HG03196 (cell line): ENCODE results near the gene FBXL17.
"Not testable (repeated sequence)": the region's sequence is repeated elsewhere in the genome, so short reads cannot be mapped to it uniquely, and the experiment has no call there.

Source experiments
- ATAC-seq: cut with Tn5 transposase; IDR thresholded peaks from one replicate; pipeline ENCODE4 v1.9.1; 2021; ENCODE audit not compliant: unreplicated experiment

FBXL17 gene

GRCh38 chr5:108312258-108312657 is 69.6 kb downstream of the FBXL17 start:
- no peak for ATAC-seq

GRCh38 chr5:108311682-108312081 is 70.2 kb downstream of the FBXL17 start:
- ATAC-seq = no peak

GRCh38 chr5:108303611-108304010 is 78.3 kb downstream of the FBXL17 start:
- no peak for ATAC-seq

DNA sequence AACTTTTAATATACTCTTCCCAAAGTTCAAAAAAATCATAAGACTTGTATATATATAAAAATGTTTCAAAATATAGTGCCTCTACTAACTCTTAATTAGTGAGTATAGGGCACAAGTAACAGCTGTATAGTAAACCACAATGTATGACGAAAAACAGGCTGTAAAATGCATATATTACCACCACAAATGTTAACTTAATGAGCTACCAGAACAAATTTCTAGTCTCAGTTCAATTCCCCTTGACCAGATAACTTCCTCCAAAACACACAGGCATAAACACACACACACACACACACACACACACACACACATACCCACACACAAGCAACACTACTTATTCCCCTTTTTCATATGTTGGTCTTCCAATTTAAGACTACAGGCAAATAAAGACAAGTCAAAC is 78.8 kb downstream of the FBXL17 start:
- no peak for ATAC-seq

GRCh38 chr5:108297042-108297601 is 84.8 kb downstream of the FBXL17 start:
- ATAC-seq = no peak

- ATAC-seq = no peak
Measured at GRCh38 chr5:108295578-108296368, 86.1 kb downstream of the FBXL17 start.

GRCh38 chr5:108280960-108281569 is 100.8 kb downstream of the FBXL17 start:
- no peak for ATAC-seq

GRCh38 chr5:108280248-108280647 is 101.7 kb downstream of the FBXL17 start:
- no peak for ATAC-seq

DNA sequence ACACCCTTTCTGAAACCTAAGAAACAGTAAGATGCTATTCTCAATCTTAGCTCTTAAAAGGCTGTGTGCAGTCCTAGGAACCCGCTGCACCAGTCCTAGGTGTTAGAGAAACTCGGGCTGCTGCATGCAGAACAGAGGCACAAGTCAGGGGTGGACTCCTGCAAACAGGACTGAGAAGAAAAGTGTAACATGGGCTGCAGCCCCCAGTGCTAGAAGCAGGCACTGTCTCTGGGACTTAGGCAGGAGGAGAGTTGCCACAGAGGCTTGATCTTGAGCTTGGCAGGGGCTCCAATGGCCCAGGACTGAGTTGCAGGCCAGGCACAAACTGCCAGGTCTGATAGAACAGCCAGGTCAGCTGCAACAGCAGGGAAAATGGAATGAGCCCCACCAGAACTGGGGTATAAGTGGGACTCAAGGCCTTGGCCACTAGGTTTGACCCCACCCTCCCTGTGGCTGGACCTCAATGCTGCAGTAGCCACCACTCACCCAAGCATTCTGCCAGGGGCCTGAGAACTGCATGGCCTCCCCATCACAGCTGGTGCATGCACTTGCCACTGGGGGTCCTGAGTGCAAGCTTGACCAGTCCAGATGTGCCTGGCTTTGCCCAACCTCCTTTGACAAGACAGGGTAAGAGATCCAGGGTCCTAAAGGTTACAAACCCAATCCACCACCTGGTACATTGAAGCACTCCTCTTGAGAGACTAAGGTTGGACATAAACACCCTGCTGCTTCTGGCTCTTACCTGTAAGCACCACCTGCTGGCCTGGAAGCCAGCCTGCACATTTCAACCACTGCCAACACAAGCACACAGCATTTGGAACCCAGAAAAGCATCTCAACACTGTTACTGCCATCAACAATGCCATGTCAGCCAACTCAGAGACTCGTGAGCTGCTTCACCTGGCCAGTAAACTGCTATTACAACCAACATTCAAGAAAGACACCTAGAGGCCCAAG is 103.3 kb downstream of the FBXL17 start:
- no peak for ATAC-seq

DNA sequence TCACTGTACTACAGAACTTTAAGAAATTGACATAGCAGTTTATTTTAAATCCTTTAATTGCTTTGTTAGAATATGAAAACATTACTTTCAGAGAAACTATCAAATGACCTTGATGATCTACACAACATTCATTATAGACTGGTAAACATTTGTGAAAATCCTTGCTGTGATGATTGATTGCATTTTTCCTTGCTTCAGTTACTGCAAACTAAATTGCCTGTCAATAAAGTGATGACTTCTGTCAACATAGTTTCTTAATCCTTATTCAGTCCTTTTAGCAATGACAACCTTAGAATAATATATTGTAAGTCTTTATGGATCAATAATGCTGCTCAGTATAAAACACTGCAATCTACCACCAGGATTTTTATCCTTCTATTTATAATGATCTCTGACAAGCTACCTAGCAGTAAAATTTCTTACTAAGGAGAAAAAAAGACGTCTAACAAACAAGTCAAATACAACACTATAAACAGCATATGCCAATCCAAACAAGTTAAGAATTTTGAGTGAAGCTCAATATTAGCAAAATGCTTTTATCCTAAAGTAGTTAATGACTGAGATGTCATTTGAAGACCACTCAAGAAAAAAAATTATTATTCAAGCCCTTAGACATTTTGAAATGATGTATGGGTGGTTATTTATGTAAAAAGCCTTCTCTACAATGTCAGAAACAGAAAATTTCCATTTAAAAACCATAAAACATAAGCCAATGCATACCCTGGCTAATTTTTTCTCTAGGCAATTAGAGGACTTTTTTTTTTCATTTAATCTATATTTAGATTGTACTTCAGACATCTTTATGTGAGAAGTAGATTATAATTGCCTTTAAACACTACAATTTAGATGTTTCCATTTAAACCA is 105.5 kb downstream of the FBXL17 start:
- no peak for ATAC-seq

GRCh38 chr5:108274080-108274479 is 107.8 kb downstream of the FBXL17 start:
- ATAC-seq = not testable (repeated sequence)

DNA sequence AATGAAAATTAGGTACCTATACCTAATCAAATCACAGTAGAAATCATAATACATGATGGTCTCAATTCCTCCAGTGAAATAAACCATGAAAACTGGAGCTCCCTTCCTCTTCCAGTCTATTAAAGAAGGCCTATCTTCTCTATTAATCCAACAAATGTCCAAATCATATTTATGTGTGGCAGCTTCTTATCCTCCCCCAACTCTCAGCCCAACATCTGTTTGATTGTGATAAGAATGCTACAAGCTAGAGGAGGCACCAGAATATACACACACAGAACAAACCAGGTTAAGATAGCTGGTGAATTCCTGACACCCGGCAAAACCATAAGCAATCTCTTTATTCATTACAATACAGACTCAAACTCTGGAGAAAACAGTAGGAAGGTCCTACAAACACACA is 110.8 kb downstream of the FBXL17 start:
- ATAC-seq = no peak

GRCh38 chr5:108266242-108266641 is 115.7 kb downstream of the FBXL17 start:
- ATAC-seq = no peak

GRCh38 chr5:108264533-108264932 is 117.4 kb downstream of the FBXL17 start:
- no peak for ATAC-seq

DNA sequence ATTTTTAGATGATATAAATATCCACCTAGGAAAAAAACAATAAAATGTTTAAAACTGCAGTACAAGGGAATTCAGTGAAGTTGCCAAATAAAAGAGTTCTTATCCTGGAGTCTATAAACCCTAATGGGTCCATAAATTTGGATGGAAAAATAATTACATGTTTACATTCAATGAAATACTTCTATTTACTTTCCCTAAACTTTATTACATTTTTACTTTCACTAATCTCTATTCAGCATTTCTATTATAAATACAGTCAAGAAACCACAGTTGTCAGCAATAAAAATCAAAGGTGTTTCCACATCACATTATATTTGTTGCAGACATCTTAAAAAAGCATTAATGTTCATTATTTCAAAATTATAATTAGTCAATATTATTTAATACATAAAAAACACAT is 118.6 kb downstream of the FBXL17 start:
- no peak for ATAC-seq

GRCh38 chr5:108260858-108261170 is 121.1 kb downstream of the FBXL17 start:
- ATAC-seq = no peak

DNA sequence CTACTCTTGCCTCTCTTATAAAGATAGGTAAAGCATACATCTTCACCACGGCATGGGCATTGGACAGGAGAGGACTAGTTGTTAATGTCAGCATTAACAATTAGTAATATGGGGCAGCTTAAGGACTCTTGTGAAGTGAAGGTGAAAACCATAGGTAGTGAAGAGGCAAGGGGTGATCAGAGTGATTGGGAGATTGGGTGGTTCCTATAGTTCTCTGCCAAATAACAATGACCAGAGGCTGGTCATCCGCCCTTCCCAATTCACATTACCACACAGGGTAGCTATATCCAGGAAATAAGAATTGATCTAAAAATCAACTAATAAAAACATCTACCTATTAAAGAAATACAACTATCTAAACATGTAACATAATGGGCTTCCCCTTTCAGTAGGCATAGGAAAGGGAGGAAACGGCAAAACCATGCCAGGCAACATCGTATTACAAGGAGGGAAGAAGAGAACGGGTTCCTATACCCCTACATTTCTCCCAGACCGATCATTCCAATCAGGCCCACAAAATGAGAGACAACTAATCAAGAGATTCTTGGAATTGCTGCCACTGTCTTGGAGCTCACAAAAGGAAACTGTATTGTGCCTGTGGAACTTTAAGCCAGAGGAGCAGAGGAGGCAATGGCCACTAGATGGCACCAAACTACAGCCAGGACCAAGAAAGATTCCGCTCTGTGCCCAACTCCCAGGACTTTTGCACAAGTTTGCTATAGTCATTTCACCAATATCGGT is 121.6 kb downstream of the FBXL17 start:
- ATAC-seq = peak; percentile 93

- no peak for ATAC-seq
Measured at GRCh38 chr5:108259306-108259705, 122.6 kb downstream of the FBXL17 start.

GRCh38 chr5:108257996-108258395 is 123.9 kb downstream of the FBXL17 start:
- no peak for ATAC-seq

GRCh38 chr5:108255468-108255867 is 126.4 kb downstream of the FBXL17 start:
- ATAC-seq = no peak
